ENCODE measurements around the gene CDKN3.
"Not testable (repeated sequence)": the region's sequence is repeated elsewhere in the genome, so short reads cannot be mapped to it uniquely, and the experiment has no call there.

Gene CDKN3

DNA sequence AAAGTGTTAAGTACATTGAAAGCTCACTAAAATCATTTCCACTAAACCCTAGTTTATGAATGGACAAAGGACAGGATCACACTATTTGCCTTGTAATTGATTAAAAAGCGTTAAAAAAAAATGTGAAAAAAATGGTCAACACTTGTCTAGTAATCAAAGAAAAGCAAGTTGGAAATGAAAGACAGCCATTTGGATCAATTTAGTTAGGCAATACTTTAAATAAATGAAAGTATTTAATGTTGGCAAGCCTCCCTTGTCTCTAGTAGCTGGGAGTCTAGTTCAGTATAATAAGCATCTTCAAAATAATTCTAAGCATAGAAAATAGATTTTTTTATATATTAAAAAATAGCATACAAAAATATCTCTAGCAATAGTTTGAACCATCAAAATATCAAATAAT, 58.6 kb downstream of the CDKN3 start:
- DNase-seq (ENCODE audit: low read depth in 2 of 2), result no peak

DNA sequence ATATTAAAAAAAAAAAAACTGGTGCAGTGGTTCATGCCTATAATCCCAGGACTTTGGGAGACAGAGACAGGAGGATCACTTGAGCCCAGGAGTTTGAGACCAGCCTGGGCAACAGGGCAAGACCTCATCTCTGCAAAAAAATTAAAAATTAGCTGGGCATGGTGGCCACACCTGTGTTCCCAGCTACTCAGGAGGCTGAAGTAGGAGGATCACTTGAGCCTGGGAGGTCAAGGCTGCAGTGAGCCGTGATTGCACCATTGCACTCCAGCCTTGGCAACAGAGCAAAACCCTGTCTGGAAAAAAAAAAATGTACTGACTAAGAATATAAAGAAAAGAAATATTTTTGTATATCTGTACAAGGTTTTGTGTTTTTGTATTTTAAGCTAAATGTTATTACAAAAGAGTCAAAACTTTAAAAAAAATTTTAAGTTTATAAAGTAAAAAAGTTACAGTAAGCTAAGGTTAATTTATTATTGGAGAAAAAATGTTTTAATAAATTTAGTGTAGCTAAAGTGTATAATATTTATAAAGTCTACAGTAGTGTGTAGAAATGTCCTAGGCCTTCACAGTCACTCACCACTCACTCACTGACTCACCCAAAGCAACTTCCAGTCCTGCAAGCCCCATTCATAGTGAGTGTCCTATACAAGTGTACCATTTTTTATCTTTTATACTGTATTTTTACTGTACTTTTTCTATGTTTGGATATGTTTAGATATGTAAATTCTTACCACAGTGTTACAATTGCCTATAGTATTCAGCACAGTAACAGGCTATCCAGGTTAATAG, 60.2 kb downstream of the CDKN3 start:
- not testable (repeated sequence) for DNase-seq (ENCODE audit: low read depth in 2 of 2)

DNA sequence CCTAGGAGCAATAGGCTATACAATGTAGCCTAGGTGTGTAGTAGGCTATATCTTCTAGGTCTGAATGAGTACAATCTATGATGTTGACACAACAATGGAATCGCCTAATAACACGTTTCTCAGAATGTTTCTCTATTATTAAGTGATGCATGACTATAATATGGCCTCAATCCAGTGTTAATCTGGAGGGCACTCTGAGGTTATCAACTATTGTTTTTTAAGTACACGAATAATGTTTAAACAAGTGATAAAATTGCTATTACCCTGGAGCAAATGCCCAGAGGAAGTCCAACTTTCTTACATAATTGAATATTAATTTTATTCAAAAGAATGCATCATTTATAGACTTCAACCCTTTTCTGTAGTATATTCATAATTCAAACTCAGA, 60.8 kb downstream of the CDKN3 start:
- no peak for DNase-seq (ENCODE audit: low read depth in 2 of 2)

DNA sequence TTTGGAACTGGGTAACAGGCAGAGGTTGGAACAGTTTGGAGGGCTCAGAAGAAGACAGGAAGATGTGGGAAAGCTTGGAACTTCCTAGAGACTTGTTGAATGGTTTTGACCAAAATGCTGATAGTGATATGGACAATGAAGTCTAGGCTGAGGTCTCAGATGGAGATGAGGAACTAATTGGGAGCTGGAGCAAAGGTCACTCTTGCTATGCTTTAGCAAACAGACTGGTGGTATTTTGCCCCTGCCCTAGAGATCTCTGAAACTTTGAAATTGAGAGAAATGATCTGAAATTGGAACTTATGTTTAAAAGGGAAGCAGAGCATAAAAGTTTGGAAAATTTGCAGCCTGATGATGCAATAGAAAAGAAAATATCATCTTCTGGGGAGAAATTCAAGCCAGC, 61.7 kb downstream of the CDKN3 start:
- not testable (repeated sequence) for DNase-seq (ENCODE audit: low read depth in 2 of 2)

DNA sequence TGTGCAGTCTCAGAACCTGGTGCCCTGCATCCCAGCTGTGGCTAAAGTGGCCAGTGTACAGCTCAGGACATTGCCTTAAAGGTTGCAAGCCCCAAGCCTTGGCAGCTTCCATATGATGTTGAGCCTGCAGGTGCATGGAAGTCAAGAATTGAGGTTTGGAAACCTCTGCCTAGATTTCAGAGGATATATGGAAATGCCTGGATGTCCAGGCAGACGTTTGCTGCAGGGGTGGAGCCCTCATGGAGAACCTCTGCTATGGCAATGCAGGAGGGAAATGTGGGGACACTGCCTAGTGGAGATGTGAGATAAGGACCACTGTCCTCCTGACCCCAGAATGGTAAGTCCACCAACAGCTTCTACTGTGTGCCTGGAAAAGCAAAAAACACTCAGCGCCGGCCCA, 62.3 kb downstream of the CDKN3 start:
- DNase-seq (ENCODE audit: low read depth in 2 of 2), result no peak

DNA sequence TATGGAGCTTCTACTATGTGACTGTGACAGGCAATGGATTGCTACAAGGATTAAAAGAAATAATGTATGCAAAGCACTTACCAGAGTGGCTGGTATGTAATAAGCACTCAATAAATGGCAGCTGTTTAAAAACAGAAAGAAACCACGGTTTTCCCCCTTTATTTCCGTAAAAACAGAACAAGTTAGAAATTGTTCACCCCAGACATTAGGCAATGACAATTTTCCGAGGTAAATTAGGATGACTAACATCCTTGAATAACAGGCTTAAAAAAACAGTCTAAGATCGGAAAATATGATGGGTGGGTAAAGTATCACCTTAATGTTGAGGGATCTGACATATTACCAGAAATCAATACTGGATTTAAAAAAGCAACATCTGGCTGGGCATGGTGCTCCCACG, 65.2 kb downstream of the CDKN3 start:
- DNase-seq (ENCODE audit: low read depth in 2 of 2), result no peak

DNA sequence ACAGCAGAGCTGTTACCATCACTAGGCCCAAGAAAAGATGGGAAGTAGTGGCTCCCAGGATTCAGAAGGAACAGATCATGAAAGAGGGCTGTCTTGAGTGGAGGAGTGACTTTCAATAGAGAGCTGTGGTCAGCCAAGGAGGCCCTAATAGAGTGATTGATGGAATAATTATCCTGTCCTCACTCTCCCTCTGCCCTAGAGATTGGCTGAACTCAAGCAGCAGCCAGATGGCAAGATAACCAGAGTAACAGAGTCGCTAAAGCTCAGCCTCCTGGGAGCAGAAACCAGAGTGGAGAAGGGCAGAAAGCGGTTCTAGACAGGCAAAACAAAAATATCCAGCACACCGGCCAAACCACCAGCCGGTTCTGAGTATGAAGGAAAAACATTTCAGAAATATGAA, 68.8 kb downstream of the CDKN3 start:
- DNase-seq (ENCODE audit: low read depth in 2 of 2), result no peak

DNA sequence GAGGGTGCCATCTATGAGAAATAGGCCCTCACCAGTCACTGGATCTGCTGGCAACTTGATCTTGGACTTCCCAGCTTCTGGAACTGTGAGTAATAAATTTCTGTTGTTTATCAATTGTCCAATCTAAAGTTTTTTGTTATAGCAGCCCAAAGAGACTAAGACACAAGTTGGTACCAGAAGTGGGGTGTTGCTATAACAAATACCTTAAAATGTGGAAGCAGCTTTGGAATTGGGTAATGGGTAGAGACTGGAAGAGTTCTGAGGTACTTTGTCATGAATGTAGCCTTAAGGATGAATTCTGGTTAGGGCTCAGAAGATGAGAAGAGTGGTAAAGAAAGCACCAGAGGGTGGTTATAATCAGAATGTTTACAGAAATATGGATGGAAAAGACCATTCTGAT, 70.5 kb downstream of the CDKN3 start:
- no peak for DNase-seq (ENCODE audit: low read depth in 2 of 2)

Measured in stimulated activated CD4-positive, alpha-beta T cell treated with anti-CD3 and anti-CD28 coated beads, Interleukin-12 subunit alpha, Interleukin-12 subunit beta, amount 100 ng/mL, for 24 hours (primary cell).